ENCODE results near the gene ZC3H10.
A peak's percentile ranks its signal among the peaks of the same experiment; 100 is the strongest.
"Not testable (repeated sequence)": the region's sequence is repeated elsewhere in the genome, so short reads cannot be mapped to it uniquely, and the experiment has no call there.

Gene ZC3H10, protein sequence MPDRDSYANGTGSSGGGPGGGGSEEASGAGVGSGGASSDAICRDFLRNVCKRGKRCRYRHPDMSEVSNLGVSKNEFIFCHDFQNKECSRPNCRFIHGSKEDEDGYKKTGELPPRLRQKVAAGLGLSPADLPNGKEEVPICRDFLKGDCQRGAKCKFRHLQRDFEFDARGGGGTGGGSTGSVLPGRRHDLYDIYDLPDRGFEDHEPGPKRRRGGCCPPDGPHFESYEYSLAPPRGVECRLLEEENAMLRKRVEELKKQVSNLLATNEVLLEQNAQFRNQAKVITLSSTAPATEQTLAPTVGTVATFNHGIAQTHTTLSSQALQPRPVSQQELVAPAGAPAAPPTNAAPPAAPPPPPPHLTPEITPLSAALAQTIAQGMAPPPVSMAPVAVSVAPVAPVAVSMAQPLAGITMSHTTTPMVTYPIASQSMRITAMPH

DNA sequence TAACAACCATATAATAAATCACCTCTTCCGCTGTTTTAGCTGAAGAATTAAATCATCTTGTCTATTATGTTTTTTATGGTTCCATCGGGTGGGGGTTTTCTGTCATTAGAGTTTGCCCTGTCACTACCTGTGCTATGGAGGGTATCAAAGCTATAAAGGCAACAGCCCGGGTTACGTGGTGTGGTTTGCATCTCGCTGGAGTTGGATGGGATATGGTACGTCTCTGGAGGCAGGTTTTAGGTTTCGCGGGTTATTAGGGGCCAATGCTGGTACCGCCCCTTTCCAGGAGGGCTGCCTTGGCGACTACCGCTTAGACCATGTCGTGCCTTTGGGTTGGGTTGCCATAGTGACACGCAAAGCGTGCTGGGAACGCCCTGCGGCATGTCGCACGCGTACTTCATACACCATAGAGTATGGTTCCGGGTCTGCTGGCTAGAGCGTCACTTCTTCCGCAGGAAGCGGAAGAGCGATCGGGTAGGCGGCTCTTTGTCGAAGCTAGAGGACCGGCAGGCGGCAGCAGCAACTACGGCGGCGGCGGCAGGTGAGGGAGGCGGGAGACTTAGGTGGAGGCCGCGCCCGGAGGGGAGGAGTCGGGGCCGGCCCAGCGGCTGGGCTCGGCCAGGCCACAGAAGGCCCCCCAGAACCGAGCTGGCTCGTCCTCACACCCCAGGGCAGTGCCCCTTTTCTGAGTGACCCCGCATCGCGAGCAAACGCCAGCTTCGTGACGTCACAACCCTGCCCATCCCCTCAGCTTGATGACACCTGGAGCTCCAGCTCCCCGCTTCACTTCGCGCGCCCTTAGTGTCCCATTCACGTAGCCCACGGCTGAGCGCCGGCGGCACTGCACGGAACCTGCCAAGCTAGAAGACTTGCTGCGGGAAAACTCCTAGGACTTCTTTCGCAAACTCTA is at the start of gene ZC3H10:
Gene ZC3H10, plus strand, starts transcription at position 489 of the 910 bp plus-strand sequence. CDS start 2,297 bp downstream, outside the sequence.
- DNase-seq, result peak; percentile 84 to 93 (median 92)

- no peak for DNase-seq
Measured at GRCh38 chr12:56071648-56072047, 46.4 kb upstream of the ZC3H10 start.

DNA sequence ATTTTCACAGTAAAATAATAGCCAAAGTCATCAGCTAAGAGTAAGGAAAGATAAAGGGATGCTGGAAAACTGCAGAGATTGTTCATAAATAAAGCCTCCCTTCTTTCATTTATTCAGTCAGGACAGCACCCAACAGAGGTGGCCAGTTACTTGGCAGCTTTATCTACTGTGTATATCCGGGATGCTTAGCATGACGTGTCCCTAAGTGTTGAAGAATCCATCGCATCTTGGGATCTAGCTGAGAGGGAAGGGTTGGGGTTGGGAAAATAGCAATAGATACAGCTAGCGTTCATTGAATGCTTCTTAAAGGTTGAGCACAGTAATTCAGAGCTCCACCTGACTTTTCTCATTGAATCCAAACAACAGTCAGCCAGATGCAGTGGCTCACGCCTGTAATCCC is 43.7 kb upstream of the ZC3H10 start:
- DNase-seq, result no peak

DNA sequence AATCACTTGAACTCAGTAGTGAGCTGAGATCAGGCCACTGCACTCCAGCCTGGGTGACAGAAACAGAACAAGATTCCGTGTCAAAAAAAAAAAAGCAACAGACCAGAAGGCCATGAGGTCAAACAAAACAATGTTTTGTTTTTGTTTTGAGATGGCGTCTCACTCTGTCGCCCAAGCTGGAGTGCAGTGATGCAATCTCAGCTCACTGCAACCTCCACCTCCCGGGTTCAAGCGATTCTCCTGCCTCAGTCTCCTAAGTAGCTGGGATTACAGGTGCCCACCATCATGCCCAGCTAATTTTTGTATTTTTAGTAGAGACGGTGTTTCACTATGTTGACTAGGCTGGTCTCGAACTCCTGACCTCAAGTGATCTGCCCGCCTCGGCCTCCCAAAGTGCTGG is 40.1 kb upstream of the ZC3H10 start:
- not testable (repeated sequence) for DNase-seq

GRCh38 chr12:56078427-56078826 is 39.6 kb upstream of the ZC3H10 start:
- DNase-seq, result no peak

- DNase-seq, result peak; percentile 16 to 30 (median 26)
Measured at GRCh38 chr12:56078931-56079722, 38.9 kb upstream of the ZC3H10 start.

- DNase-seq, result peak; percentile 15 to 21 (median 18)
Measured at GRCh38 chr12:56079723-56080555, 38.1 kb upstream of the ZC3H10 start, which contains the start of gene ERBB3. Gene ERBB3 (plus strand): TSS chr12:56080165. CDS start chr12:56080301, 136 bp downstream.

DNA sequence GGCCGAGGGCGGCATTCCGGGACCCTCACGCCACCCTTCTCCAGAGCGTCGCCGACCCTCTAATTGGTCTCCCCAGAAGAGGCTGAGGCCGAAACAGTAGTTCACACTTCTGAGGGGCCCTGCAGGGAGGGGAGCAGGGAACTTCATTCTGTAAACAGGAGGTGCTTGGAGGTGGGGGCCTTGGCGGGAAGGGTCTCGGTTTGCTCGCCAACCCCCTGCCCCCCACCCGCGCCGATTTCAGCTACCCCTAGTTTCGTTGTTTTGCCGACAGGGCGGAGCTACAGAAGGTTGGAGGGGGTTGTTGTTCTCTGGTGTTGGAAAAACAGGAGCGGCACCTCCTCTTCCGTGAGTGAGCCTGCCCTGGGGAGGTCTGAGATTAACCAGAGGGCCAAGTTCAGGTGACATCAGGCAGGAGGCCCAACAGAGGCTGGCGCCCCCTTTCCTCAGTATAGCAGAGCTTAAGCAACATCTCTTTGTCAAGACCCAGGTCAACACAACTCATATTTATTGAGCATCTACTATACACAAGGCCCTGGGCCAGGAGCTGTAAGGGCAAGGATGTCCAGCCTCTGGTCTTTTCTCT is 37.4 kb upstream of the ZC3H10 start:
- DNase-seq, result no peak

GRCh38 chr12:56081393-56082347 is 36.4 kb upstream of the ZC3H10 start:
- no peak for DNase-seq

DNA sequence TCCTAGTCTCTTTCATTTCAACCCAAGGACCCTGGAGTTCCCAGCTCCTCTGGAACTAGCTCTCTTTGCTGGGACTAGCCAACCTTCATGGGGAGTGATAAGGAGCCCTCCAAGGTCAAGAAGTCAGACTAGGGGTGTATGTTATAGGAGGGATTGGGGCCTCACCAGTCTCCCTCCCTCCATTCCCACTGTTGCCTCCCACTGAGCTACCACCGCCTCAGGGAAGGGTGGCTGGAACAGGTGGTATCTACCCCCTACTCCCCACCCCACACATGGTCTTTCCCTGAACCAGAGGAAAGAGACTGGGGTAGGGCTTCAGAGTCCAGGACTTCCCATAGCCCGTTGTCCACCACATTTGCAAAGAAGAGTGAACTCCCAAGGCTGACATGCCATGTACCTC is 35.7 kb upstream of the ZC3H10 start:
- no peak for DNase-seq

- DNase-seq, result no peak
Measured at GRCh38 chr12:56082967-56083366, 35.1 kb upstream of the ZC3H10 start.

DNA sequence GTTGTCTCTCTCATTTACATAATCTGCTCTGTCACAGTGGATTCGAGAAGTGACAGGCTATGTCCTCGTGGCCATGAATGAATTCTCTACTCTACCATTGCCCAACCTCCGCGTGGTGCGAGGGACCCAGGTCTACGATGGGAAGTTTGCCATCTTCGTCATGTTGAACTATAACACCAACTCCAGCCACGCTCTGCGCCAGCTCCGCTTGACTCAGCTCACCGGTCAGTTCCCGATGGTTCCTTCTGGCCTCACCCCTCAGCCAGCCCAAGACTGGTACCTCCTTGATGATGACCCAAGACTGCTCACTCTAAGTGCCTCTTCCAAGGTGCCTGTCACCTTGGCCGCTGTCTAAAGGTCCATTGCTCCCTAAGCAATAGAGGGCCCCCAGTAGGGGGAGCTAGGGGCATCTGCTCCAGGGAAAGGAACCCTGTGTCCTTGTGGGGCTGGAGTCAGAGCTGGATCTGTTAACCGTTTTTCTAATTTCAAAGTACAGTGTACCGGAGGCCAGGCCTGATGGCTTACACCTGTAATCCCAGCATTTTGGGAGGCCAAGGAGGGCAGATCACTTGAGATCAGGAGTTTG is 33.0 kb upstream of the ZC3H10 start:
- DNase-seq, result no peak

- no peak for DNase-seq
Measured at GRCh38 chr12:56086096-56086495, 32.0 kb upstream of the ZC3H10 start.

GRCh38 chr12:56086608-56087007 is 31.5 kb upstream of the ZC3H10 start:
- no peak for DNase-seq

GRCh38 chr12:56087220-56087619 is 30.8 kb upstream of the ZC3H10 start:
- DNase-seq, result no peak

DNA sequence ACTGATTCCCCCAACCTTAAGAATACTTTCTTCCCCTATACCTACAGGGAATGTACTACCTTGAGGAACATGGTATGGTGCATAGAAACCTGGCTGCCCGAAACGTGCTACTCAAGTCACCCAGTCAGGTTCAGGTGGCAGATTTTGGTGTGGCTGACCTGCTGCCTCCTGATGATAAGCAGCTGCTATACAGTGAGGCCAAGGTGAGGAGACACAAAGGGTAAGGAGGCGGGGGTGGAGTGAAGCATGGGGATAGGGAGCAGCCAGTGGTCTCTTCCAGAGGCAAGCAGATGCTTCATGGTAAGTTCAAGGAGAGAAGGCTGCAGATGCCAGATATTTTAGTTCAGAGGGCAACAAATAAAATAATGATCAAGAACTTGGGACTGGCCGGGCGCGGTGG is 20.3 kb upstream of the ZC3H10 start:
- DNase-seq, result no peak

DNA sequence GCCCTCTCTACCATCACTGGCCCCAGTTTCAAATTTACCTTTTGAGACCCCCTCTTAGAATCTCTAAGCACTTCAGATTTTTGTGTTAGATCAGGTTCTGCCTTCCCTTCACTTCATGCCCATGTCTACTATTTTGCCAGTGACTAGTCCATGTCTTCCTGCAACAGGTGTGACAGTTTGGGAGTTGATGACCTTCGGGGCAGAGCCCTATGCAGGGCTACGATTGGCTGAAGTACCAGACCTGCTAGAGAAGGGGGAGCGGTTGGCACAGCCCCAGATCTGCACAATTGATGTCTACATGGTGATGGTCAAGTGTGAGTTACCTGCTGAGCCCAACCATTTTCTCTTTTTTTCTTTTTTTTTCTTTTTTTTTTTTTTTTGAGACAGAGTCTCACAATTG is 19.5 kb upstream of the ZC3H10 start:
- no peak for DNase-seq

DNA sequence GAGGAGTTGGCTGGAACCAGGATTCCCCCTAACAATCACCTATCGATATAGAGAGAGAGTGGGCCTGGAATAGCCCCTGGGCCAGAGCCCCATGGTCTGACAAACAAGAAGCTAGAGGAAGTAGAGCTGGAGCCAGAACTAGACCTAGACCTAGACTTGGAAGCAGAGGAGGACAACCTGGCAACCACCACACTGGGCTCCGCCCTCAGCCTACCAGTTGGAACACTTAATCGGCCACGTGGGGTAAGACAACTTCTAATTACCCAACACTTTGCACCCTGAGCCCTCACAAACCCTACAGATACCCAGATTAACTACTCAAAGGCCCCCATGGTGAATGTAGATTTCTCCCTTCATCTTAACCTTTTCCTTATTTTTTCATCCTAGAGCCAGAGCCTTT is 18.3 kb upstream of the ZC3H10 start:
- no peak for DNase-seq

- DNase-seq, result no peak
Measured at GRCh38 chr12:56101045-56101444, 17.0 kb upstream of the ZC3H10 start.

GRCh38 chr12:56102683-56103065 is 15.4 kb upstream of the ZC3H10 start:
- DNase-seq, result no peak

Measured in activated CD4-positive, CD25-positive, alpha-beta regulatory T cell (primary cell).